ENCODE measurements around the gene ZNF486.
"Not testable (repeated sequence)": the region's sequence is repeated elsewhere in the genome, so short reads cannot be mapped to it uniquely, and the experiment has no call there.

The ZNF486 gene

DNA sequence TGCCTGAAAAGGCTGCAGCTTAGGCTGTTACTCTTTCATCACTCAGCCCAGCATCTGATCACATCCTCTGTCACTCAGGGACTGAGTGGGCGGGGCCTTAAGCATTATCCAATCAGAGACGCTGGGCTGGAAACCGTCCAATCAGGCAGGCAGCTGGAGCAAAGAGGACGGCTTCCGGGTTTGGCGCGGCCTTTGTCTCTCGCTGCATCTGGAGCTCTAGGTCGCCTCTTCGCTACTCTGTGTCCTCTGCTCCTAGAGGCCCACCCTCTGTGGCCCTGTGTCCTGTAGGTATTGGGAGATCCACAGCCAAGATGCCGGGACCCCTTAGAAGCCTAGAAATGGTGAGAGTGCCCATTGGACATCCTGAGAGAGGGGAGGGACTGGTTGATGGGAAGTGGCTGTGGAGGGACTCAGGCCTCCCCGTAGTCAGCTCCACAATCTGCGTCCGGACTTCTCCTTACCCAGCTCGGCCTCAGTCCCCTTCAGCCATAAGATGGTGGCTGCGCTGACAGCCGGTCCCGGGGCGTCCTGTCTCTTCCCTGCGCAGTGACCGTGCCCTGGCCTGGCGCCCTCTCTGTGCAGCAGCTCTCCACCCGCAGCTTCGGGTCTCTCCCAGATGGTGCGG lies at the start of gene ZNF486:
Gene ZNF486 (plus strand): TSS at position 195 of the 625 bp plus-strand sequence. CDS start 117 bp downstream, at position 312.
- H3K4me1 ChIP-seq (ENCODE audit: control insufficient read depth, low read length), result peaks cover 13% of the 10 kb centered on the region
- H3K4me3 ChIP-seq (ENCODE audit: low read length), result peak within 1 kb of the TSS; percentile 78
- H3K36me3 ChIP-seq (ENCODE audit: control insufficient read depth, low read length), result peaks cover 14% of the 10 kb centered on the region
- no peaks in the 10 kb centered on the region for H3F3A ChIP-seq (ENCODE audit: control insufficient read depth, insufficient read depth)
- H3K9me3 ChIP-seq (ENCODE audit: control insufficient read depth, insufficient read depth, low read length), result peaks cover 20% of the 10 kb centered on the region
- no peaks in the 10 kb centered on the region for H3K27me3 ChIP-seq (ENCODE audit: control insufficient read depth, low read length)
- H3K79me2 ChIP-seq (ENCODE audit: control insufficient read depth, low read length), result peaks cover 26% of the 10 kb centered on the region
- H4K20me1 ChIP-seq (ENCODE audit: control insufficient read depth, insufficient read depth, low read depth, low read length), result no peaks in the 10 kb centered on the region
- peak within 1 kb of the TSS; percentile 37 for H3K27ac ChIP-seq (ENCODE audit: low read depth, low read length)
- TF ChIP-seq EZH2phosphoT487 (IDR thresholded peaks at IDR 0.05; ENCODE audit: borderline replicate concordance, low read length), result no peak
- TF ChIP-seq, protein P1, sequence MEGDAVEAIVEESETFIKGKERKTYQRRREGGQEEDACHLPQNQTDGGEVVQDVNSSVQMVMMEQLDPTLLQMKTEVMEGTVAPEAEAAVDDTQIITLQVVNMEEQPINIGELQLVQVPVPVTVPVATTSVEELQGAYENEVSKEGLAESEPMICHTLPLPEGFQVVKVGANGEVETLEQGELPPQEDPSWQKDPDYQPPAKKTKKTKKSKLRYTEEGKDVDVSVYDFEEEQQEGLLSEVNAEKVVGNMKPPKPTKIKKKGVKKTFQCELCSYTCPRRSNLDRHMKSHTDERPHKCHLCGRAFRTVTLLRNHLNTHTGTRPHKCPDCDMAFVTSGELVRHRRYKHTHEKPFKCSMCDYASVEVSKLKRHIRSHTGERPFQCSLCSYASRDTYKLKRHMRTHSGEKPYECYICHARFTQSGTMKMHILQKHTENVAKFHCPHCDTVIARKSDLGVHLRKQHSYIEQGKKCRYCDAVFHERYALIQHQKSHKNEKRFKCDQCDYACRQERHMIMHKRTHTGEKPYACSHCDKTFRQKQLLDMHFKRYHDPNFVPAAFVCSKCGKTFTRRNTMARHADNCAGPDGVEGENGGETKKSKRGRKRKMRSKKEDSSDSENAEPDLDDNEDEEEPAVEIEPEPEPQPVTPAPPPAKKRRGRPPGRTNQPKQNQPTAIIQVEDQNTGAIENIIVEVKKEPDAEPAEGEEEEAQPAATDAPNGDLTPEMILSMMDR (IDR thresholded peaks at IDR 0.05; ENCODE audit: low read depth, low read length, poor library complexity, severe bottlenecking), result no peak
- H3K9me2 ChIP-seq (replicated peaks; ENCODE audit: control insufficient read depth, low read length), result no peaks in the 10 kb centered on the region
- peak within 1 kb of the TSS; percentile 61 for H3K4me2 ChIP-seq (ENCODE audit: low read length)

DNA sequence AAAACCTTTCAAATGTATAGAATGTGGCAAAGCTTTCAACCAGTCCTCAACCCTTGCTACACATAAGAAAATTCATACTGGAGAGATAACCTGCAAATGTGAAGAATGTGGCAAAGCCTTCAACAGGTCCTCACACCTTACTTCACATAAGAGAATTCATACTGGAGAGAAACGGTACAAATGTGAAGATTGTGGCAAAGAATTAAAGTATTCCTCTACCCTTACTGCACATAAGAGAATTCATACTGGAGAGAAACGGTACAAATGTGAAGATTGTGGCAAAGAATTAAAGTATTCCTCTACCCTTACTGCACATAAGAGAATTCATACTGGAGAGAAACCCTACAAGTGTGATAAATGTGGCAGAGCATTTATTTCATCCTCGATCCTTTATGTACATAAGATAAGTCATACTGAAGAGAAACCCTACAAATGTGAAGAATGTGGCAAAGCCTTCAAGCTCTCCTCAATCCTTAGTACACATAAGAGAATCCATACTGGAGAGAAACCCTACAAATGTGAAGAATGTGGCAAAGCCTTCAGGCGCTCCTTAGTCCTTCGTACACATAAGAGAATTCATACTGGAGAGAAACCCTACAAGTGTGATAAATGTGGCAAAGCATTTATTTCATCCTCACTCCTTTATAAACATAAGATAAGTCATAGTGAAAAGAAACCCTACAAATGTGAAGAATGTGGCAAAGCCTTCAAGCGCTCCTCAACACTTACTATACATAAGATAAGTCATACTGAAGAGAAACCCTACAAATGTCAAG lies 48.8 kb upstream of the ZNF486 start:
- not testable (repeated sequence) for H4K20me1 ChIP-seq (ENCODE audit: control insufficient read depth, insufficient read depth, low read depth, low read length); H3K27me3 ChIP-seq (ENCODE audit: control insufficient read depth, low read length); H3K27ac ChIP-seq (ENCODE audit: low read depth, low read length); H3K4me1 ChIP-seq (ENCODE audit: control insufficient read depth, low read length); H3K4me3 ChIP-seq (ENCODE audit: low read length); H3K4me2 ChIP-seq (ENCODE audit: low read length); H3K79me2 ChIP-seq (ENCODE audit: control insufficient read depth, low read length); H3F3A ChIP-seq (ENCODE audit: control insufficient read depth, insufficient read depth); H3K9me2 ChIP-seq (replicated peaks; ENCODE audit: control insufficient read depth, low read length)
- H3K9me3 ChIP-seq (ENCODE audit: control insufficient read depth, insufficient read depth, low read length), result peaks cover 41% of the 10 kb centered on the region
- peaks cover 49% of the 10 kb centered on the region for H3K36me3 ChIP-seq (ENCODE audit: control insufficient read depth, low read length)

DNA sequence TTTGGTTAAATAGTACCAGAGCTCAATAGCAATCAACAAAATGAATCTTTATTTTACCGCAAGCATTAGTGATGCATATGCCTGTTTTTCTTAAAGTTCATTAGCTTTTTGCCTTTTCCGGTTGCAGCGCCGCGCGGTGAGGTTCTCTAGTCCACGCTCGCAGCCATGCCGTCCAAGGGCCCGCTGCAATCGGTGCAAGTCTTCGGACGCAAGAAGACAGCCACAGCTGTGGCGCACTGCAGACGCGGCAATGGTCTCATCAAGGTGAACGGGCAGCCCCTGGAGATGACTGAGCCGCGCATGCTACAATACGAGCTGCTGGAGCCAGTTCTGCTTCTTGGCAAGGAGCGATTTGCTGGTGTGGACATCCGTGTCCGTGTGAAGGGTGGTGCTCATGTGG lies 42.1 kb upstream of the ZNF486 start:
- no peaks in the 10 kb centered on the region for H3F3A ChIP-seq (ENCODE audit: control insufficient read depth, insufficient read depth)
- no peak overlapping the region for H3K27ac ChIP-seq (ENCODE audit: low read depth, low read length)
- H3K9me2 ChIP-seq (replicated peaks; ENCODE audit: control insufficient read depth, low read length), result no peaks in the 10 kb centered on the region
- H3K4me3 ChIP-seq (ENCODE audit: low read length), result no peak overlapping the region
- no peaks in the 10 kb centered on the region for H3K27me3 ChIP-seq (ENCODE audit: control insufficient read depth, low read length)
- H3K79me2 ChIP-seq (ENCODE audit: control insufficient read depth, low read length), result no peaks in the 10 kb centered on the region
- no peak overlapping the region for H3K4me2 ChIP-seq (ENCODE audit: low read length)
- H4K20me1 ChIP-seq (ENCODE audit: control insufficient read depth, insufficient read depth, low read depth, low read length), result no peaks in the 10 kb centered on the region
- TF ChIP-seq, protein P1 (IDR thresholded peaks at IDR 0.05; ENCODE audit: low read depth, low read length, poor library complexity, severe bottlenecking), result no peak
- no peak for TF ChIP-seq EZH2phosphoT487 (IDR thresholded peaks at IDR 0.05; ENCODE audit: borderline replicate concordance, low read length)
- H3K4me1 ChIP-seq (ENCODE audit: control insufficient read depth, low read length), result no peaks in the 10 kb centered on the region
- peaks cover 20% of the 10 kb centered on the region for H3K9me3 ChIP-seq (ENCODE audit: control insufficient read depth, insufficient read depth, low read length)
- H3K36me3 ChIP-seq (ENCODE audit: control insufficient read depth, low read length), result peaks cover 30% of the 10 kb centered on the region

DNA sequence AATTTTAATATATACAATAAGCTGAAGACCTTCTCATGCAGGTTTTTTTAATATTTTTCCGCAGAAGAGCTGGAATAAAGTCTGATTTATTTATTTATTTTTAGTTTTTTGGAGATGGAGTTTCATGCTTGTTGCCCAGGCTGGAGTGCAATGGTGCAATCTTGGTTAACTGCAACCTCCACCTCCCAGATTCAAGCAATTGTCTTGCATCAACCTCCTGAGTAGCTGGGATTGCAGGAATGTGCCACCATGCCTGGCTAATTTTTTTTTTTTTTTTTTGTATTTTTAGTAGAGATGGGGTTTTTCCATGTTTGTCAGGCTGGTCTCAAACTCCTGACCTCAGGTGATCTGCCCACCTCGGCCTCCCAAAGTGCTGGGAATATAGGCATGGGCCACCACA lies 34.1 kb upstream of the ZNF486 start:
- H3K27ac ChIP-seq (ENCODE audit: low read depth, low read length); H3K4me2 ChIP-seq (ENCODE audit: low read length); H4K20me1 ChIP-seq (ENCODE audit: control insufficient read depth, insufficient read depth, low read depth, low read length); H3K9me2 ChIP-seq (replicated peaks; ENCODE audit: control insufficient read depth, low read length); H3K4me1 ChIP-seq (ENCODE audit: control insufficient read depth, low read length); H3K27me3 ChIP-seq (ENCODE audit: control insufficient read depth, low read length); H3K4me3 ChIP-seq (ENCODE audit: low read length); H3K36me3 ChIP-seq (ENCODE audit: control insufficient read depth, low read length); H3K79me2 ChIP-seq (ENCODE audit: control insufficient read depth, low read length); H3K9me3 ChIP-seq (ENCODE audit: control insufficient read depth, insufficient read depth, low read length); H3F3A ChIP-seq (ENCODE audit: control insufficient read depth, insufficient read depth): not testable (repeated sequence)

DNA sequence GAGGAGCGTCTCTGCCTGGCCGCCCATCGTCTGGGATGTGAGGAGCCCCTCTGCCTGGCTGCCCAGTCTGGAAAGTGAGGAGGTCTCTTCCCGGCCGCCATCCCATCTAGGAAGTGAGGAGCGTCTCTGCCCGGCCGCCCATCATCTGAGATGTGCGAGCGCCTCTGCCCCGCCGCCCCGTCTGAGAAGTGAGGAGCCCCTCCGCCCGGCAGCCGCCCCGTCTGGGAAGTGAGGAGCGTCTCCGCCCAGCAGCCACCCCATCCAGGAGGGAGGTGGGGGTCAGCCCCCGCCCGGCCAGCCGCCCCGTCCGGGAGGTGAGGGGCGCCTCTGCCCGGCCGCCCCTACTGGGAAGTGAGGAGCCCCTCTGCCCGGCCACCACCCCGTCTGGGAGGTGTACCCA lies 29.3 kb upstream of the ZNF486 start:
- H3K4me1 ChIP-seq (ENCODE audit: control insufficient read depth, low read length); H3K27ac ChIP-seq (ENCODE audit: low read depth, low read length); H3K4me2 ChIP-seq (ENCODE audit: low read length); H3K9me2 ChIP-seq (replicated peaks; ENCODE audit: control insufficient read depth, low read length); H3K79me2 ChIP-seq (ENCODE audit: control insufficient read depth, low read length); H3F3A ChIP-seq (ENCODE audit: control insufficient read depth, insufficient read depth); H3K36me3 ChIP-seq (ENCODE audit: control insufficient read depth, low read length); H3K4me3 ChIP-seq (ENCODE audit: low read length); H3K27me3 ChIP-seq (ENCODE audit: control insufficient read depth, low read length); H4K20me1 ChIP-seq (ENCODE audit: control insufficient read depth, insufficient read depth, low read depth, low read length); H3K9me3 ChIP-seq (ENCODE audit: control insufficient read depth, insufficient read depth, low read length): not testable (repeated sequence)
